IMR-90 (cell line): ENCODE results near the gene CACNG6.

Experiments used
- CHD1 ChIP-seq: IDR thresholded peaks from 2 replicates; pipeline ENCODE4 v1.6.1; 2012; ENCODE audit warnings: low read depth, low read length, improper control_type of control experiment
- CTCF ChIP-seq: conservative IDR thresholded peaks from 2 replicates; pipeline ENCODE4 v1.5.1; 2012; ENCODE audit warnings: mild to moderate bottlenecking, low read depth, low read length, improper control_type of control experiment
- MAZ ChIP-seq: IDR thresholded peaks from 2 replicates; pipeline ENCODE4 v1.6.1; 2012; ENCODE audit warnings: low read depth, mild to moderate bottlenecking, low read length, improper control_type of control experiment, moderate library complexity, borderline replicate concordance
- NFE2L2 ChIP-seq: fragments of 150-350 bp; IDR thresholded peaks from 2 replicates; pipeline ENCODE4 v1.6.1; 2016; ENCODE audit warnings: low read depth, mild to moderate bottlenecking, low read length
- POLR2A ChIP-seq: IDR thresholded peaks from 2 replicates; pipeline ENCODE4 v1.6.1; 2012; ENCODE audit warnings: mild to moderate bottlenecking, low read depth, low read length
- RCOR1 ChIP-seq: IDR thresholded peaks from 2 replicates; pipeline ENCODE4 v1.6.1; 2012; ENCODE audit warnings: mild to moderate bottlenecking, low read length, improper control_type of control experiment; ENCODE audit not compliant: insufficient replicate concordance
- SMC3 ChIP-seq: fragments of 150-350 bp; IDR thresholded peaks from 2 replicates; pipeline ENCODE4 v1.6.1; 2016; ENCODE audit warnings: low read depth, mild to moderate bottlenecking, antibody characterized with exemption, low read length, moderate library complexity
- USF2 ChIP-seq: fragments of 150-350 bp; IDR thresholded peaks from 2 replicates; pipeline ENCODE4 v1.6.1; 2017; ENCODE audit warnings: mild to moderate bottlenecking, antibody characterized with exemption, low read length, low read depth

GRCh38 chr19:54014920-54015560 is 23.6 kb downstream of the CACNG6 start:
- no peak for TF ChIP-seq RCOR1
- TF ChIP-seq CTCF = no peak
- no peak for TF ChIP-seq MAZ
- no peak for TF ChIP-seq POLR2A
- TF ChIP-seq NFE2L2 = no peak
- no peak for TF ChIP-seq CHD1
- TF ChIP-seq SMC3 = no peak
- no peak for TF ChIP-seq USF2
